Stimulated activated CD4-positive, alpha-beta T cell treated with anti-CD3 and anti-CD28 coated beads, Interleukin-15, amount 100 ng/mL, for 24 hours (primary cell): ENCODE measurements around the gene ACTR5.
A peak's percentile ranks its signal among the peaks of the same experiment; 100 is the strongest.
"Not testable (repeated sequence)": the region's sequence is repeated elsewhere in the genome, so short reads cannot be mapped to it uniquely, and the experiment has no call there.

Experiments used
- DNase-seq: peaks from one replicate; pipeline ENCODE4 v3.0.0-alpha.2; 2020

The ACTR5 gene

GRCh38 chr20:38769376-38770295 is 21.4 kb downstream of the ACTR5 start:
- no peak for DNase-seq

- DNase-seq: no peak
These were observed 22.3 kb downstream of the ACTR5 start for GRCh38 chr20:38770546-38770945.

GRCh38 chr20:38770970-38771369 is 22.7 kb downstream of the ACTR5 start:
- no peak for DNase-seq

DNA sequence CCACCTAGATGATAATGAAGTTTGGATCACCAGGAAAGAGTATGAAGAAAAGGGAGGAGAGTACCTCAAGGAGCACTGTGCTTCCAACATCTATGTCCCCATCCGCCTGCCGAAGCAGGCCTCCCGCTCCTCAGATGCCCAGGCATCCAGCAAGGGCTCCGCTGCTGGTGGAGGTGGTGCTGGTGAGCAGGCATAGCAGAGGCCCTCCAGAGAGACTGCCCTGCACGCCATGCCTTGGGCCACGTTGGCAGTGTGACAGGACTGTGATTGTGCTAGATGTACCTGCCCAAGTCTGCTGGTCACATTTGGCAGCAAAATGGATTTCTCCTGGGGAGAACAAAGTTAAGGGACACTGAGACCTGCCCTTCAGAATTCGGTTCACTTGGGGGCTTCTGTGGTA is 23.4 kb downstream of the ACTR5 start:
- no peak for DNase-seq

GRCh38 chr20:38774167-38774566 is 25.9 kb downstream of the ACTR5 start:
- DNase-seq: no peak

- DNase-seq: no peak
These were observed 28.1 kb downstream of the ACTR5 start for GRCh38 chr20:38776363-38776762.

DNA sequence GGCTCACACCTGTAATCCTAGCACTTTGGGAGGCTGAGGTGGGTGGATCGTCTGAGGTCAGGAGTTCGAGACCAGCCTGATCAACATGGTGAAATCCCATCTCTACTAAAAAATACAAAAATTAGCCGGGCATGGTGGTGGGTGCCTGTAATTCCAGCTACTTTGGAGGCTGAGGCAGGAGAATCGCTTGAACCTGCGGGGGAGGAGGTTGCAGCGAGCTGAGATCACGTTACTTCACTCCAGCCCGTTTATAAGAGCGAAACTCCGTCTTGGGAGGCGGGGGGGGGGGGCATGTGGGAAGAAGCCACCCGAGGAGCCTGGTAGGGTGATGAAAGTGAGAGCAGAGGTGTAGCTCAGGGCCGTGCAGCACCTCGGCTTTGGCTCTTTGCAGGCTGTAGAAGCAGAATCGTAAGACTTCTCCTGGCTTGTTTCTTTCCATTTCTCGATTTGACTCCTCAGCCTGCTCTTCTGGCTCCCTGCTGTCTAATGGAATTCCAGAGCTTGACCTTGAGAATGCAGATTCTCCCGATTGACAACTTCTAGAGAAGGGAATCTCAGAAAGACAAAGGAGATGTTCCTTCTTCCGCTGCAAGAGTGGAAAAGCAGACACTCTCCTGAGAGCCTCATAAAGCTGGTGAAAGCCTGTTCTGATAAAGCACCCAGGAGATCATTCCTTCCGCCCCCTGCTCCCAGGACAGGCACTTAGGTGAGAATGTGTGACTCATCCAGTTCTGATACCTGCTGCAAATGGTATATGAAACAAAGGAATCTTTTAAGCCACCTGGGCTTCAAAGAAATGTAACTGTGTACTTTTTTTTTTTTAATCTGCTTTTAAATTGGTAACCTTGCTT is 31.2 kb downstream of the ACTR5 start:
- no peak for DNase-seq

- DNase-seq: no peak
These were observed 34.0 kb downstream of the ACTR5 start for GRCh38 chr20:38782275-38782674.

DNA sequence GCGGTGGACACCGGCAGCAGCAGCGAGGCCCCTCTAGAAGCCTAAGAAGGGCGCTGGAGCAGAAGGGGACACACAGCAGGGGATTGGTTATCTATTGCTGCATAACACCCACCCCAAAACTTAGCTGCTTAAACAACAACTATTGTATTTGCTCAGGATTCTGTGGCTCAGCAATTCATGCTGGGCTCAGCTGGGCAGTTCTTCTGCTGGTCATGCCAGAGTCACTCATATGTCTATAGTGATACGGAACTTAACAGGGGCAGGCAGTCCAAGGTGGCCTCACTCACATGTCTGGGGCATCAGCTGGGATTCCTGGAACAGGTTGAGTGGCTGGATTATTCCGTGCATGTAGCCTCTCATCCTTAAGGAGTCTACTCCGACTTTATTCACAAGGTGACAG is 39.6 kb downstream of the ACTR5 start:
- DNase-seq: no peak

- DNase-seq: no peak
These were observed 41.4 kb downstream of the ACTR5 start for GRCh38 chr20:38789503-38790199.

DNA sequence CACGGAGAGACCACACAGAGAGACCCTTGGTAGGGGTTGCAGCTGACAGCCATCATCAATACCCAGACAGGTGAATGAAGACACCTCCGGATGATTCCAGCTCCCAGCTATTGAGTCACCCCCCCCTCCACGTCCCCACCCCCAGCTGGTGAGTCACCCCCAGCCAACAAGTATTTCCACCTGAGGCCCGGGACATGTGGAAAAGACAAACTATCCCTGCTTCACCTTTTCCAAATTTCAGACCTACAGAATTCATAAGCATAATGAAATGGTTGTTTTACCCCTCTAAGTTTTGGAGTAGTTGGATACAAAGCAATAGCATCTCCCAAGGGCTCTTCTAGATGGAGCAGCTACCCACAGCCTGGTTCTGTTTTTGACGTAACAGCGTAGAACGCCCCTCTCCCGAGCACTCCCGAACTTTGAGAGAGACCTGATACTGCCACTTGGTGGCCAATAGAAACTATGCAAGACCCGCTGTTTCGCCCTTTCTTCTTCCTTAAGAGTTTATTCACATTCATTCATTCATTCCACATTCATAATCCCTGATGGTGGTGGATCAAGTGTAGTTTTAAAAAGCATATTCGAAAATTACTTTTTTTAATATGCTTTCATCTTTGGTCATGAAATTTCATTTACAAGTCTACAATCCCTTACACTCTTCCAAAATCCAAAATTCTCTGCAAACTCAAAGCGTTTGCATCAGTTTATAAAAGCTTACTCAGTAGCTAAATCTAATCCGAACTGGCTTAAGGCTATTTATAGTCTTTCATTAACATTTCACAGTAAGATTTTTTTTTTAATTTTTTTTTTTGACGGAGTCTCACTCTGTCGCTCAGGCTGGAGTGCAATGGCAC is 42.2 kb downstream of the ACTR5 start:
- peak; percentile 60 for DNase-seq

DNA sequence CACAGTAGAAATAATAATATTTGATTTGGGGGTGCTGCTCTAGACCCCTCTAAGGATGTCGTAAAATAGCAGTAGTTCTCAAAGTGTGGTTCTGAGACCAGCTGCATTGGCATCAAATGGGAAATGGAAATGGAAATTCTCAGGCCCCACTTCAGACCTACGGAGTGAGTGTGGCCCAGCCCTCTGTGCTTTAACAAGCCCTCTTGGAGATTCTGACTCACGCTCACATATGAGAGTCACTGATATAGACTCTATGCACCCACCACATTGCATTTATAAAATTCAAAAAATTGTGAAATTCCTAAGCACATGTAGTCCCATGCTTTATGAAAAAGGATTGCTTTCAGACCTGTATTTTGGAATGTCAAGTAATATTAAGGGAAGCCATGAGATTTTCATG is 43.0 kb downstream of the ACTR5 start:
- no peak for DNase-seq

- no peak for DNase-seq
These were observed 43.7 kb downstream of the ACTR5 start for GRCh38 chr20:38791940-38792339.

GRCh38 chr20:38794057-38794456 is 45.8 kb downstream of the ACTR5 start:
- DNase-seq: not testable (repeated sequence)

- no peak for DNase-seq
These were observed 50.0 kb downstream of the ACTR5 start for GRCh38 chr20:38798266-38798665.

DNA sequence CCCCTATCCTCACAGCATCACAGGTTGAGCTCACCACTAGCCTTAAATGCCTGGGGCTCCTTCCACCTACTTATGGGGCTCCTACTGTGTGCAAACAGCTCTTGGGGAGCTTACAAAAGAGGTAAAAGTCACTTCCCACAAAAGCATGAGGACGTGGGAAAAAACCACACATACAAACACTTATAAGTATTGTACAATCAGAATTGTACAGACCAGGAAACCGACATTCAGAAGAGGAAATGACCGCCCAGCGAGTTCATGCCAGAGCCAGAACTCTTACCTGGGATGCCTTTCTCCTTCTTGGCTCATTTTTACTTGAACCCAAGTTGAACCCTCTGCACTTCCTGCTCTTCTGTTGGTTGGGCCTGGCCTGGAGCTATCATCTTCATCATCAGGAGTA is 50.9 kb downstream of the ACTR5 start:
- DNase-seq: no peak

DNA sequence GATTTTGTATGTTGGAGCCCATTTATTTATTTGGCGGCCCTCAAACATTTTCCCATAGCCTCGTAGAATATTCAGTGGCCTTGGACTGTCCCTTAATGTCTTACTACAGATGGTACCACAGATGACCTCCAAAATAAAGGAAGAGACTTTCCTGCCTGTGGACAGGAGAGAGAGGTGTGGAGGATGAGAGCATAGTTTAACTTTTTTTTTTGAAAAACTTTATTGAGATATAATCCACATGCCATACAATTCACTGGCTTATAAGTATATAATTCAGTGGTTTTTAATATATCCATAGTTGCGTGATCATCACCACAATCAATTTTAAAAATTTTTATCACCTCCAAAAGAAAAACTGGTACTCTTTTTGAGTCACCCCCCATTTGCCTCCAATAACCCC is 52.6 kb downstream of the ACTR5 start:
- no peak for DNase-seq

- DNase-seq: no peak
These were observed 56.0 kb downstream of the ACTR5 start for GRCh38 chr20:38804221-38804620.

GRCh38 chr20:38804682-38805501 is 56.6 kb downstream of the ACTR5 start:
- DNase-seq: peak; percentile 78

- DNase-seq: peak; percentile 88
These were observed 57.3 kb downstream of the ACTR5 start, which contains the start of gene PPP1R16B for GRCh38 chr20:38805502-38805957. PPP1R16B (plus strand) TSS chr20:38805697; CDS start chr20:38835926, 30,229 bp downstream.
